ENCODE measurements around the gene WDR54. TPM values are rescaled to one million over a fixed set of nuclear protein-coding genes. Genes with fewer than 3 reads are reported as not detected.

WDR54 gene
- total and polyA plus RNA-seq, 10 of the 15 experiments (the other 5 are each of a cell fraction or from before 2014, with no cell fraction given) = 38.2 to 116 (median 89.1) TPM

- TF ChIP-seq, protein P1, sequence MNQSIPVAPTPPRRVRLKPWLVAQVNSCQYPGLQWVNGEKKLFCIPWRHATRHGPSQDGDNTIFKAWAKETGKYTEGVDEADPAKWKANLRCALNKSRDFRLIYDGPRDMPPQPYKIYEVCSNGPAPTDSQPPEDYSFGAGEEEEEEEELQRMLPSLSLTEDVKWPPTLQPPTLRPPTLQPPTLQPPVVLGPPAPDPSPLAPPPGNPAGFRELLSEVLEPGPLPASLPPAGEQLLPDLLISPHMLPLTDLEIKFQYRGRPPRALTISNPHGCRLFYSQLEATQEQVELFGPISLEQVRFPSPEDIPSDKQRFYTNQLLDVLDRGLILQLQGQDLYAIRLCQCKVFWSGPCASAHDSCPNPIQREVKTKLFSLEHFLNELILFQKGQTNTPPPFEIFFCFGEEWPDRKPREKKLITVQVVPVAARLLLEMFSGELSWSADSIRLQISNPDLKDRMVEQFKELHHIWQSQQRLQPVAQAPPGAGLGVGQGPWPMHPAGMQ (IDR thresholded peaks at IDR 0.05; ENCODE audit: borderline replicate concordance) = peak; percentile 96
- no peak for TF ChIP-seq RBBP5 (conservative IDR thresholded peaks at IDR 0.05)
- peak; percentile 91 for TF ChIP-seq CBFB (IDR thresholded peaks at IDR 0.05; ENCODE audit: low read depth)
- TF ChIP-seq KAT2A (conservative IDR thresholded peaks at IDR 0.05; ENCODE audit: control insufficient read depth, low read depth, low read length) = no peak
Observed at GRCh38 chr2:74391580-74392448, 29.7 kb upstream of the WDR54 start (continued).

DNA sequence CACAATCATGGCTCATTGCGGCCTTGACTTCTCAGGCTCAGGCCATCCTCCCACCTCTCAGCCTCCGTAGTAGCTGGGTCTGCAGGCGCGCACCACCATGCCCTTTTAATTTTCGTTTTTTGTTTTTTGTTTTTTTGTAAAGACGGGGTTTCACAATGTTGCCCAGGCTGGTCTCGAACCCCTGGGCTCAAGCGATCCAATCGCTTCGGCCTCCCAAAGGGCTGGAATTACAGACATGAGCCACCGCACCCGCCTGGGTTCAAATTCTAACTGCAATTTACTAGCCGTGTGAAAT lies 29.1 kb upstream of the WDR54 start:
- H3K36me3 ChIP-seq (ENCODE audit: control insufficient read depth in 2 of 2, insufficient read depth in 2 of 2, low read length in 1 of 2) = no peaks in the 10 kb centered on the region
- H4K20me1 ChIP-seq (ENCODE audit: control insufficient read depth, insufficient read depth) = 0 out of 2 replicates have a peak, but pooled peaks cover 2% of the 10 kb centered on the region
- no peaks in the 10 kb centered on the region for H3K9me3 ChIP-seq (replicated peaks; ENCODE audit: control insufficient read depth, insufficient read depth, low read length)
- no peak overlapping the region; the same call in 1 of the 2 replicates for H3K4me3 ChIP-seq
- POLR2A ChIA-PET = interaction anchor here (0.6 to 1.6 kb wide), 3 partner anchors 11 to 76 kb away, joined by 3 to 4 read pairs (median 3); partner anchors contain the start of gene INO80B
- SMC1A ChIA-PET (ENCODE audit: uncharacterized antibody, unreplicated experiment) = interaction anchor here (1.0 to 6.1 kb wide), 6 partner anchors 9 to 143 kb away, joined by 3 to 36 read pairs (median 6); no protein-coding TSS in a partner anchor
- DNase-seq (ENCODE audit: low read depth, low spot score) = no peak
- FAIRE-seq = no peak
- in situ Hi-C loops (cut with MboI) = loop anchor here (10.0 kb wide), 1 partner anchor 568 kb away; the partner anchor contains the start of gene STAMBP
- H3K4me1 ChIP-seq (ENCODE audit: control insufficient read depth, insufficient read depth, low read length) = peaks cover 3% of the 10 kb centered on the region; the same call in 1 of the 2 replicates
- no peak for ATAC-seq
- peak overlapping the region; percentile 100 for H2AFZ ChIP-seq (ENCODE audit: control insufficient read depth, low read depth, low read length)
- intact Hi-C loops (cut with micrococcal nuclease; ENCODE audit: unreplicated experiment) = loop anchor here (5.0 to 10.0 kb wide), 3 partner anchors 125 to 248 kb away; partner anchors contain the start of gene BOLA3
- WGBS (ENCODE audit: insufficient coverage, insufficient replicate concordance, low lambda C conversion rate, missing lambda C conversion rate) = 68% methylated on average over 13 of the region's 13 CpGs
- RAD21 ChIA-PET (ENCODE audit: unreplicated experiment) = interaction anchor here (1.7 to 3.5 kb wide), 5 partner anchors 10 to 142 kb away, joined by 5 to 14 read pairs (median 9); partner anchors contain the start of gene WBP1
- H3K27ac ChIP-seq (ENCODE audit: control insufficient read depth, insufficient read depth) = no peak overlapping the region
- TF ChIP-seq EP300 (IDR thresholded peaks at IDR 0.05; ENCODE audit: borderline replicate concordance in 1 of 2, control insufficient read depth in 1 of 2, low read depth in 2 of 2, low read length in 2 of 2) = no peak
- TF ChIP-seq, protein P2, sequence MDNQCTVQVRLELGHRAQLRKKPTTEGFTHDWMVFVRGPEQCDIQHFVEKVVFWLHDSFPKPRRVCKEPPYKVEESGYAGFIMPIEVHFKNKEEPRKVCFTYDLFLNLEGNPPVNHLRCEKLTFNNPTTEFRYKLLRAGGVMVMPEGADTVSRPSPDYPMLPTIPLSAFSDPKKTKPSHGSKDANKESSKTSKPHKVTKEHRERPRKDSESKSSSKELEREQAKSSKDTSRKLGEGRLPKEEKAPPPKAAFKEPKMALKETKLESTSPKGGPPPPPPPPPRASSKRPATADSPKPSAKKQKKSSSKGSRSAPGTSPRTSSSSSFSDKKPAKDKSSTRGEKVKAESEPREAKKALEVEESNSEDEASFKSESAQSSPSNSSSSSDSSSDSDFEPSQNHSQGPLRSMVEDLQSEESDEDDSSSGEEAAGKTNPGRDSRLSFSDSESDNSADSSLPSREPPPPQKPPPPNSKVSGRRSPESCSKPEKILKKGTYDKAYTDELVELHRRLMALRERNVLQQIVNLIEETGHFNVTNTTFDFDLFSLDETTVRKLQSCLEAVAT (IDR thresholded peaks at IDR 0.05) = peak; percentile 61
- H3K9ac ChIP-seq (ENCODE audit: control insufficient read depth, insufficient read depth, low read length) = no peak overlapping the region
- CTCF ChIA-PET = interaction anchor here (0.6 to 5.2 kb wide), 23 partner anchors 8 to 566 kb away, joined by 3 to 48 read pairs (median 5); partner anchors contain the start of genes DCTN1, INO80B and MTHFD2
- H3K27me3 ChIP-seq (replicated peaks in 1 of 2; ENCODE audit: control insufficient read depth in 2 of 2, insufficient read depth in 2 of 2, low read length in 1 of 2) = no peaks in the 10 kb centered on the region
- H3K79me2 ChIP-seq (ENCODE audit: control insufficient read depth, insufficient read depth, low read length) = peaks cover 27% of the 10 kb centered on the region
- BruUV-seq (replicated peaks) = no TSS peak
- H3K4me2 ChIP-seq (ENCODE audit: control insufficient read depth, insufficient read depth) = peak overlapping the region; percentile 69

Data from GM12878 (cell line).